NCI-H526 treated with DMSO at 0.1 percent for 48 hours (cell line): ENCODE measurements around the gene CCDC57.
"Not testable (repeated sequence)": the region's sequence is repeated elsewhere in the genome, so short reads cannot be mapped to it uniquely, and the experiment has no call there.

Experiments used
- DNase-seq: peaks from one replicate; lab custom pipeline; 2025; lab: John Stamatoyannopoulos, UW

CCDC57 gene

GRCh38 chr17:82201498-82201910 lies 11.1 kb downstream of the CCDC57 start:
- no peak for DNase-seq

DNA sequence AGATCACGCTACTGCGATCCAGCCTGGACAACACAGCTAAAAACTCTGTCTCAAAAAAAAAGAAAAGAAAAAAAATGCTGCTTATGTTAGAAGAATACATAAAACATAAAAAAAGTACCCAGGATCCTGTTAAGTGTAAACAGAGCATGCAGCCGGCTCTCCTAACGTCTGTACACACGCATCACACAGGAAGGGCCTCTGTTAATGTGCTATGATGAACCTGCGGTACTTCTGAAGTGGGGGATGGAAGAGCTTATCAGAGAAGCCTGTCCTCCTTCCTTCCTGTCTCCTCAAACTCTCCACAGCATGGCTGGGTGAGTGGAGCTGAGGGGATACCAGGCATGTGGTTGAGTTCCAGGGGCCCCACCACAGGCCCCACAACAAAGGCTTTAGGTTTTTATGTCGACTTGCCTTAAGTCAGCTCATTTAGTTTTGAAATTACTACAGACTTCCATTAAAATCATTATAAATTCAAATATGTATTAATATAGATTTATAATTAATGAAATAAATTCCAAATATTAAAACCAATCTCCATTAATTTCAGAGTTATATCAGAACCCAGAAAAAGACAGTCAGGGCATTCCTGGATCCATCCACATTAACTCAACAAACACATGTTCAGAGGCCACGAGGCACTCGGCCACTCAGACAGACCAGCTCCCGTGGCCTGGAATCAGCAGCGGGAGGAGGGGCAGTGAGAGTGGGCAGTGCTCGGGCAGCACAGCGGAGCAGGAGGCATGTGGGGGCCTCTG lies 11.7 kb downstream of the CCDC57 start:
- no peak for DNase-seq

- DNase-seq = no peak
These were observed 12.5 kb downstream of the CCDC57 start for GRCh38 chr17:82200135-82200534.

DNA sequence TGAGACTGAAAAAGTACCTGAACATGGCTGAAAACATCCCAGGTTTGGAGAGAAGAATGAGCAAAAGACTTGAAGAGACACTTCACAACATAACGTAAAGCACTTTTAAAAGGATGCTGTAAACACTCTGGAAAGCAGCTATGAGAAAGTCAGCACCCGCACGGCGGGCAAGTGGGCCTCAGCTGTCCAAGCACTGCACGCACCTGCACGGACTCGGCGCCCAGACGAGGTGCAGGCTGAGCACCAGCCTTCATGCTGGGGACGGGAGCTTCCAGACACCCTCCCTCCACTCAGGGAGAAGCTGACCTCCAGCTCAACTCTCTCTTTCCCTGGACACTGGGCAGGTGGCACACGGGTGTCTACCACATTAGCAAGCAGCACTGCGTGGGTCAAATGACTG lies 13.1 kb downstream of the CCDC57 start:
- DNase-seq = no peak

DNA sequence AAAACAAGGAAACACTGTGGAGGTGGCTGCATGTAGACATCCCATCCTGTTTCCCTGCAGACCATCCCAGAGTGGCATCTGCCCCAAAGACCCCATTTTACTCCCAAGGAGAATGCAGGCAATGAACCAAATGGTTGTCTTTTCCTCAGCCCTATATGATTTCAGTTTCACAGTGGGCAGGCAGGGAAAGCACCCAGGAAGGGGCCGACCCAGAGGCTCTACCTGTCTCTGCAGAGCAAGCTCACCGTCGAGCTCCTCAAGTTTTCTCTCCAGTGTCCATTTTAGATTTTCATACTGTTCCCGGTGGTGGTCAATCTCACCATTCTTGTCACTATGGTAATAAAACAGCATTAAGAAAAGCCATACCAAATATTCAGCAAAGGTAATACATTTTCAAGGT lies 14.6 kb downstream of the CCDC57 start:
- DNase-seq = no peak

- no peak for DNase-seq
These were observed 16.7 kb downstream of the CCDC57 start for GRCh38 chr17:82195675-82196672.

DNA sequence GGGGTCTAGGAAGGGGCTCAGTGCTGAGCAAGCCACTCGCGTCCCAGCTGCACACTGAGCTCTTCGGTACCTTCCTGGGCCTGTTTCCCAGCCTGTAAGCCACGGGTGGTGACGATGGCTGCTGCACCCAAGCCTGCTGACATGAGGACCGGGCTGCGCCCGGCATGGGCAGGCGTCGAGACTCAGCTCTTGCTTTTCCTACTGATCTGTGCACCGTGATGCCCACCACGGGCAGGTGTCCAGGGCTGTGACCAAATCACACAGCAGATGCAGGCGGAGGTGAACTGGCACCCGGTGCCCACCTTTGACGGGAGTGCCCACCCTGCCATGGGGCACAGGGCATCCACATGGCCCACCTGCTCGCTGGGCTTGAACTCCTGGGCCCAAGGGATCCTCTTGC lies 17.9 kb downstream of the CCDC57 start:
- no peak for DNase-seq

DNA sequence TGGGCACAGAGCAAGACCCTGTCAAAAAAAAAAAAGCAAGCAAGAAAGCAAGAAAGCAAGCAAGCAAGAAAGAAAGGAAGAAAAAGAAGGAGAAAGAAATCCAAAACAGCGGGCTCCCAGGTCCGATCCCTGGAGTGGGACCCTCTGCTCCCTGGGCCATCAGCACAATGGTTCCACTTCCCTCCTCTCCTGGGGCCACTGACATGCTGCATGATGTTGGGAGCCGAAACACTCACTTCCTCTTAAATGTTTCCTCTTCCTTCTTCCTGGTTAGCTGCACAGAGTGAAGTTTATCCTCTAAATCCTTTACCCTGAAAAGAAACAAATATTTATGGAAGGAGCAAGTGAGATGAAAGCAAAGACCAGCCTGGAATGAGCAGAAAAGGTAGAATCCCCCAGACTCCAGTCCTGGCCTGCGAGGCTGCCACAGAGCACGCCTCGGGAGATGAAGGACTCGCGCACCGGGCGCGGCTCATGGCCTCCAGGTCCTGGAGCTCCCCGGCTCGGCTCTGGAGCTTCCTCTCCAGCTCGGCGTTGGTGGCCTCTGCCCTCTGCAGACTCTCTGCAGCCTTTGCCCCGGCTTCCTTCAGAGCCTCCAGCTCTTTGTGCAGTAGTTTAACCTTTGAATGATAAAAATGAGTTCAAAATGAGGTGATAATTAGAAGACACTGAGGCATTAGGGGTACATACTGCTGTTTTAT lies 19.0 kb downstream of the CCDC57 start:
- no peak for DNase-seq

DNA sequence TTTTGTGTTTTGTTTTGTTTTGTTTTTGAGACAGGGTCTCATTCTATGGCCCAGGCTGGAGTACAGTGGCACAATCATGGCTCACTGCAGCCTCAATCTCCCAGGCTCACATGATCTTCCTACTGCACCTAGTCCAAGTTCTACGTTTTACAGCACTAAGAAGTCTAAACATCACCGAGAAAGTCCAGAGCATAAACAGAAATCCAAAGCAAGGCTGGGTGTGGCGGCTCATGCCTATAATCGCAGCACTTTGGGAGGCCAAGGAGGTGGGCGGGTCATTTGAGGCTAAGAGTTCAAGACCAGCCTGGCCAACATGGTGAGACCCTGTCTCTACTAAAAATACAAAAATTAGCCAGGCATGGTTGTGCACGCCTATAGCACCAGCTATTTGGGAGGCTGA lies 19.6 kb downstream of the CCDC57 start:
- not testable (repeated sequence) for DNase-seq

GRCh38 chr17:82188001-82188961 lies 24.4 kb downstream of the CCDC57 start:
- no peak for DNase-seq

GRCh38 chr17:82187500-82187899 lies 25.1 kb downstream of the CCDC57 start:
- DNase-seq = no peak

GRCh38 chr17:82186221-82186620 lies 26.4 kb downstream of the CCDC57 start:
- DNase-seq = no peak

GRCh38 chr17:82184761-82185160 lies 27.9 kb downstream of the CCDC57 start:
- DNase-seq = no peak

DNA sequence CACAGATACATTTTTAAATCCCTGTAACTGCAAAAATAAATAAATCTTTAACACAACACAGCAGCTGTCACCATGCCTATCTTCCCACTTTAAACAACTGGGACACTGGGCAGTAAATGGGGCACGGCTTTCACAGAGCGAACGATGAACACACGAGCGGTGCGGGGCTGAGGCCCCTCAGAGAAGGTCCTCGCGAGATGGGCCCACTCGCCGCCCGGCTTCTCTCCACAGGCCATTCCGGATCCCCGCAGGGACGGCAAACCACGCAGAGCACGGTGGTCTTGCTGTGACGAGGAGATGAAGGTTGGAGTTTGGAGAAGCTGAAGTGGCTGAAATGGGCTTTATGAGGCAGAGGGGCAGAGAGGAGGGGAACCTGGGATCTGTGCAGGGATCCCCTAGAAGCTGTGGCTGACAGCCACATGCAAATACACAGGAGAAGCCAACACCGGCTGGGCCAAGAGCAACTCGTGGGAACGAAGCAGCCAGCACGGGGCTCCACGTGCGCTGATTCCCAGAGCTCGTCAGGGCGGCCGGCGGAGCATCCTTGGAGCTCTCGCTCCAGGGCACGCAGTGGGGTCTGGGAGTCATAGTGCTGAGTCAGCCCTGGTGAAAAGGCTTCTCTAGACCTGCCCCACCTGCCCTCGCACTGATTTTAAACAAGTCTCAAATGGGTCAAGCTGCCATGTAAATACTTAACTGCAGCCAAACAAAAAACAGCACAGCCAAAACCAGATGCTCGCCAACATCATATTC lies 31.7 kb downstream of the CCDC57 start:
- no peak for DNase-seq

GRCh38 chr17:82179946-82180475 lies 32.6 kb downstream of the CCDC57 start:
- DNase-seq = no peak

GRCh38 chr17:82179412-82179811 lies 33.2 kb downstream of the CCDC57 start:
- no peak for DNase-seq

GRCh38 chr17:82178499-82179261 lies 34.0 kb downstream of the CCDC57 start:
- DNase-seq = no peak

DNA sequence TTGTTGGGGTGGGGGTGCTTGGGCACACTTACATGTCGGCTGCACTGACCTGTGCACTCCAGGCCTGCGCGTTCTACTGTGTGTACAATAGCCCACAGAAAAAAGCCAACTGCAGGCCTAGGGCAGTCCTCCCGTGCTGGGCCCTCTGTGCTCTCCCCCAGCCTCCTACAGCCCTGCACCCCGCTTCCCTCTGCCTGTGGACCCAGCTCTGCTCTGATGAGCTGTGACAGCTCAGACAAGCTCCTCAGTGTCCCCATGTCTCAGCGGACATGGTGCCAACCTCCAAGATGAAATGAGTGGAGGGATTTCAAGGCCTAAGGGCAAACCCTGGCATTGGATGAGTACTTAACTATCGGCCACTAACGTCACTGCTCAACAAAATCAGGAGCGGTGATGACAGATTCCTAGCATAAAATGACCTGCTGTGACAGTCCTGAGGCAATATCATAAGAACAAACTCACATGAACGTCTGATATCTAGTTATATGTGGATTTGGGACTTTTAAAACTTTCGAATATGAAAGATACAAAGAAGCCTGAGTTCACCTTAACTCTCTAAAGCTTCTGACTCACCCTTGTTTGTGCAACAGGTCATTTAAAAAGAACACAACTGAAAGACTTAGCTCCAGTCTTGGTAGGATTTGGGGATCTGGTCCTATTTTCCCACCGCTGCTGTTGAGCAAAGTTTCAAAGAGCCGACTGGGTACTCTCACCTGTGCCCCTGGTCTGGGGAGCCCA lies 34.7 kb downstream of the CCDC57 start:
- DNase-seq = no peak

DNA sequence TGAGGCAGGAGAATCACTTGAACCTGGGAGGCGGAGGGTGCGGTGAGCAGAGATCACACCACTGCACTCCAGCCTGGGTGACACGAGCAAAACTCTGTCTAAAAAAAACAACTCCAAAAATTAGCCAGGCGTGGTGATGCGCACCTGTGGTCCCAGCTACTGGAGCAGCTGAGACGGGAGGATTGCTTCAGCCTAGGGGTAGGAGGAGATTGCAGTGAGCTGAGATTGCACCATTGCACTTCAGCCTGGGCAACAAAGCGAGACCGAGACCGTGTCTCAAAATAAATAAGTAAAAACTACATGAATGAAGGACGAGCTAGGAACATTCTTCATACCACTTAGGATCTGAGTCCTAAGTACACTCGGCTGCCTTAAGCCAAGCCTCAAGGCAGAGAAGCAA lies 35.4 kb downstream of the CCDC57 start:
- DNase-seq = no peak
